ENCODE data around the gene BAIAP2.

The BAIAP2 gene

DNA sequence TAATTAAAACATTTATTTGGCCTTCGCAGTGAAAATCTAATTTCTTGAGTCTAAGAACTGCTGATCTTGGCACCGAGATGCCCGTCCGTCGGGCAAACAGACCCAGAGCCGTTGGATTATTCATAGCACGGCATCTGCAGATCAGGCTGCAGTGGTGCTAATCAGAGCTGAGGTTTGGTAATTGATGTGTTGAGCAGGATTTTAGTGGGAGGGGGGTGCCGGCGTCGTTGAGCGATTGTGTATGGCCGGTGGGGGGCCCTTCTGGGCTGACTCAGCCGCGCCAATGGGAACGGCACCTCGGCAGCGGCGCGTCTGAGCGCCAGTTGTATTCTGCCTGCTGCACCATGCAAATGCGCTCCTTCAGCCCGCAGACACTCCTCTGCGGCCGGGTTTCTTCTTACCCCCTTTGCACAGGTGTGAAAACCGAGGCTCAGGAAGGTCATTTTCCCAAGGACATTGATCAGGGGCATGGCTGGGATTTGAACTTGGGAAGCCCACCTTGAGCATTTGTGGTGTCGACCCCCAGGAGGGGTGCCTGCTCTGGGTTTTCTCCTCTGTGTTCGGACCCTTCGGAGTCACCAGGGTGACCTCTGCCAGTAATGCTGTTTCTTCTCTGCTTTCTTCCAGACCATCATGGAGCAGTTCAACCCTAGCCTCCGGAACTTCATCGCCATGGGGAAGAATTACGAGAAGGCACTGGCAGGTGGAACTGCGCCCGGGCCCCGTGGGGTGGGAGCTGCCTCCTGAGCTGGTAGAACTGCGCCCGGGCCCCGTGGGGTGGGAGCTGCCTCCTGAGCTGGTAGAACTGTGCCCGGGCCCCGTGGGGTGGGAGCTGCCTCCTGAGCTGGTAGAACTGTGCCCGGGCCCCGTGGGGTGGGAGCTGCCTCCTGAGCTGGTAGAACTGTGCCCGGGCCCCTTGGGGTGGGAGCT lies 18.4 kb downstream of the BAIAP2 start:
- DNase-seq: no peak

DNA sequence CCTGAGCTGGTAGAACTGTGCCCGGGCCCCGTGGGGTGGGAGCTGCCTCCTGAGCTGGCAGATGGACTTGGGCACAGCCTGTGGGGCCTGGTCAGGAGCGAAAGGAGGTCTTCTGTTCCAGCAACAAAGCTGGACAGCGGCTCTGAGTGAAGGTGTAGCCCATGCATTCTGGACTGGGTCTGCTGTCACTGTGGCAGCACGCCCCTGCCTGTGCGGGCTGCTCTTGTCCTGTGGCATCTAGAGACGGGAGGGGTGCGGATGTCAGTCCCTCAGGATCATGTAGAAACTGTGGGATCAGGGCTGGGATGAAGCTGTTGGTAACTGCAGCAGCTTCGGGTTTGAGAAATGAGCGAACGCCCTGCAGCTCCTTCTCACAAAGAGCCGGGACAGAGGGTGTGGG lies 19.4 kb downstream of the BAIAP2 start:
- DNase-seq: no peak

DNA sequence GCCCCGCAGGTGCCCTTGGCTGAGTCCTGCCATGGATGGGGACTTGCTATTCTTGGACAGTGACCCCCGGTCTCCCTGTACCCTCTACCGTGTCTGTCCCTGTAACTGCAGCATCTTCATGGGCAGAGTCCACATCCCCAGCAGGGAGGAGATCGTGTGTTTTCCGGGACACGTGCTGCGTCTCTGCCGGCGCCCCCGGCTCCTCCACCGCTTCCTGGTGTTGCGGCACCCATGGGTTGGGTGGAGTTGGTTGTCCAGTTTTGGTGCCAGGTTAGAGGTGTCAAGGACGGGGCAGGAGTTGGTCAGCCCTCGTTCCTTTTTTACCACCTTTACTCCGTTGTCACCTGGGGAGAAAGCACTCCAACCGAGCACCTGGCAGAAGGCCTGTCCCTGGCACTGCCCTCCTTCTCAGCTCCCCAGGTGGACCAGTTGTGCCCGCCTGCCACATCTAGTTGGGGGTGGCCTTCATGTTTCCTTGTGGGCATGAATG lies 20.0 kb downstream of the BAIAP2 start:
- no peak for DNase-seq

DNA sequence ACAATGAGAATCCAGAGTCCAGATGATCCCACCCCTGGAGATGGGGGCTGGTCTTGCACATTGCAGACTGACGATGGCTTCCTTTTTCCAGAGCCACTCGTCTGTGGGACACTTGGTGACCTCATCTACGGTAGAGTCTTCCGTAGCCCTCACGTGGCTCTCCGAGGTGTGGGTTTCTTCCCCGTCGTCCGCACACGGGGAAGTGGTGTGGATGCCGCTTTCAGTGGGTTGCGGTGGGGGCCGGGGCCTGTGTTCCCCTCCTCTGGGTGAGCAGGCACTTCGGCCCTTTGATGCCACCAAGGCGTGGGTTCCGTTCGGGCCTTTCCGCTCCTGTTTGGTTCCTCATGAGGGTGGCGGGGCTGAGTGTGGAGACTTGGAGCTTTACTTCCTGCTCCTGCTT lies 21.4 kb downstream of the BAIAP2 start:
- DNase-seq: no peak

DNA sequence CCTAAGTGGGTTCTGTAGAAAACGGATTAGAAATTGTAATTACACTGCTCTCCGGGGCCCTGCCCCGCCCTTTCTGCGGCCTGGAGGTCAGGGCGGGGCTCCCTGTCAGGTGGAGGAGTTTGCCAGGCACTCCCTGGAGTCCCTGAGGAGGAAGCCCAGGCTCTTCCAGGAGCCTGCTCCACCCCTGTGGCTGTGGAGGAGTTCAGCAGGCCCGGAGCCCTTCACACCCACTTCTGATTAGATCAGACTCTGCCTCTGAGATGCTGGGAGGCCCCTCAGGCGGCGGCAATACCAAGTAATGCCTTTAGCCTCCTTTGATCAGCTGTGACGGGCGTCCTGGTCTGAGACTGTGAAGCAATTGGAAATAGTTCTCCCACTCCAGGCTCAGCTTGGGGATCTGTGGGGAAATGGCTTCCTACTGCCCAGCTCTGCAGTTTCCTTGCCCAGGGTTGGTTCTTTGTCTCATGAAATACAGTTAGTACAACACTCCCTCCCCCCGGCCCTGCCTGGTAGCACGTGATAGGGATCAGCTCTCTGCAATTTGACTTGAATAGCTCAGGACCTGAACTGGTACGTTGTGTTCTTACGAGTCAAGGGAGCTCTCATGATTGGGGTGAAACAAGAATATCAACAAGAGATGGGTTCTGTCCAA lies 22.3 kb downstream of the BAIAP2 start:
- no peak for DNase-seq

DNA sequence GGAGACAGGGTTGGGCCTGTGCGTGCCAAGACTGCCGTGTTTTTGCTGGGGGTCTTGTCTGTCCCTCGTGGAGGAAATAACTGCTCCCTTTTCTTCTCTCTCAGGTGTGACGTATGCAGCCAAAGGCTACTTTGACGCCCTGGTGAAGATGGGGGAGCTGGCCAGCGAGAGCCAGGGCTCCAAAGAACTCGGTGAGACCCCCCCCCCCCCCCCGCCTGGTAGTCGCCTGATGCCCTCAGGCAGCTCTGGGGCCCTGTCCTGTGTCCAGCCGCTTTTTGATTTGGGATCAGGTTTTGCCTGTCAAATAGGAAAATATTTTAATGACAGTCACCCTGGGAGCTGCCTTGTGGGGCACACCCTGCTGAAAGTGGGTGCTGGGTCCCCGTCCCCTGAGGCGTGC lies 22.8 kb downstream of the BAIAP2 start:
- DNase-seq: no peak

DNA sequence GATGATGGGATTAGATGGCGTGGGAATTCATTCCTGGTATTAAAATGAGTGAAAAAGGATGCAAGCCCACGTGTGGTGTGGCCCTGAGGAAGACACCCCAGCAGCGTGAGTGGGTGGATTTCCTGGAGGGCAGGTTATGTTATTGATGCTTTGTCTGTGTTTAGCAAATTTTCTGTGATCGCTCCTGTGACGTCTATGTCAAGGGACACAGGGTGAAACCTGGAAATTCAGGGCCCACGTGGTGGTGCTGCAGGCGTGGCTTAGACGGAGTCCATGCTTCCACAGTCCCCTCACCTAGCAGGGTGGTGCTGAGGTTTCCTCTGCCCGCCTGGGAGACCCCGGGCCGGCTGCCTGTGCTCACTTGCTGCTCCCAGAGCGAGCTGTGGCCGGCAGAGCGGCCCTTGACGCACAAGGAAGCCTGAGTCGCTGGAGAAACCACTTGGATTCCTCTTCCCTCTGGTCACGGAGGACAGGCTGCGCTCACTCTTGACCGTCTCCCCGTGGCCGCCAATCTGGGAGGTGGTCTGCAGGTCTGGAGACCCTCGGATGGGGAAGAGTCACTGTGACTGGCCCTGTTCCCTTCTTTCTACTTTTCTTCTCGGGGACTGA lies 23.4 kb downstream of the BAIAP2 start:
- DNase-seq: no peak

DNA sequence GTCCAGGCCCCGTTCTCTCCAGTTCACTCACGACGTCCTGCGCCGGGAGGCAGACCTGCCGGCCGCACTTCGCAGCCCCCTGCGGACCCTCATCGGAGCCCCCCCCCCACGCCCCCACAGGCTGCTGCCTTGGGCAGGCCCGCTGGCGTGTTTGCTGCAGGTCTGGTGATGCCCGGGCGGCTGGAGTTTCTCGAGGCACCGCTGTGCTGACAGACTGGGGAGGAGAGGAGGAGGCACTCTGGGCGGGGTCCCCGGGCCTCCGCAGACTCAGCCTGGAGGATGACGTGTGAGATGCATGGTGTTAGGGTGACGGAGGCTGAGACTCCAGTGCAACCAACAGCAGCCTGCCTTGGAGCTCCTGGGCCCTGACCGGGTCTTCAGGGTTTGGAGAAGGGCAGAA lies 24.1 kb downstream of the BAIAP2 start:
- DNase-seq: no peak

DNA sequence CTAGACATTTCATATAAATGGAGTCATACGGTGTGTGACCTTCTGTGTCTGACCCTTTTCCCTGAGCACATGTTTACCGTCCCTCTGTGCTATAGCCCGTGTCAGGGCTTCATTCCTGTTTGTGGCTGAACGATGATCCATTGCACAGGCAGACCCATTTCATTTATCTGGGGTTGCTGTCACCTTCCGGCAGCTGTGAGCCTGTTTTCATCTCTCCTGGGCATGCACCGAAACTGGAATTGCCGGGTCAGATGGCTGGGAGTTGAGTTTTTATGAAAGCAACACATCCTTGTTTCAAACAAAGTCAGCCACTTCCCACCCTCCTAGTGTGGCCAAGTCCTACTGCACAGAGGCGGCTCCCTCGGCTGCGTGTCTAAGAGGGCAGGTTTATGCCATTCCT lies 25.5 kb downstream of the BAIAP2 start:
- DNase-seq: no peak

DNA sequence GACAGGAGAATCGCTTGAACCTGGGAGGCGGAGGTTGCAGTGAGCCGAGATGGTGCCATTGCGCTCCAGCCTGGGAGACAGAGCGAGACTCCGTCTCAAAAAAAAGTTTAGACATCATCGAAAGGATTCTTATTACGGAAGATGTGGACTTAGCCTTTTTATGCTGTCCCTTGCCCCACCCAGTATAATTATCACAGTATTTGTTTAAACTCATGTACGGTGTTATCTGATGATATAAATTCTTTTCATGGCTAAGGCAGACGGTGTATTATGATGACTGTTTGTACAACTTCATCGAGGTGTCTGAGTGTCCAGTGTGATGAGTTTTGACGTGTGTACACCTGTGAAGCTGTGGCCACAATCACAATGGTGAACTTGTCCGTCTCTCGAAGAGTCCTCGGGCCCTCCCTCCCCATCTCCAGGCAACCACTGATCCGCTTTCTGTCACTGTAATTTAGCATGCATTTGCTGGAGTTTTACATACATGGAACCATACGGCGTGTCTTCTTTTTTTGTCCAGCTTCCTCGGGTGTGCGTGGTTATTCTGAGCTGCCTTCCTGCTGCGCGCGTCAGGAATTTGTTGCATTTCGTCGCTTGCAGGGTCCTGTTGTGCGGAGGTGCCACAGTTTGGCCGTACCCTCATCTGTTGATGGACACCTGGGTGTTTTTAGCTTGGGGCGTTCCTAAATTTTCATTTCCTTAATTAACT lies 26.2 kb downstream of the BAIAP2 start:
- DNase-seq: no peak

DNA sequence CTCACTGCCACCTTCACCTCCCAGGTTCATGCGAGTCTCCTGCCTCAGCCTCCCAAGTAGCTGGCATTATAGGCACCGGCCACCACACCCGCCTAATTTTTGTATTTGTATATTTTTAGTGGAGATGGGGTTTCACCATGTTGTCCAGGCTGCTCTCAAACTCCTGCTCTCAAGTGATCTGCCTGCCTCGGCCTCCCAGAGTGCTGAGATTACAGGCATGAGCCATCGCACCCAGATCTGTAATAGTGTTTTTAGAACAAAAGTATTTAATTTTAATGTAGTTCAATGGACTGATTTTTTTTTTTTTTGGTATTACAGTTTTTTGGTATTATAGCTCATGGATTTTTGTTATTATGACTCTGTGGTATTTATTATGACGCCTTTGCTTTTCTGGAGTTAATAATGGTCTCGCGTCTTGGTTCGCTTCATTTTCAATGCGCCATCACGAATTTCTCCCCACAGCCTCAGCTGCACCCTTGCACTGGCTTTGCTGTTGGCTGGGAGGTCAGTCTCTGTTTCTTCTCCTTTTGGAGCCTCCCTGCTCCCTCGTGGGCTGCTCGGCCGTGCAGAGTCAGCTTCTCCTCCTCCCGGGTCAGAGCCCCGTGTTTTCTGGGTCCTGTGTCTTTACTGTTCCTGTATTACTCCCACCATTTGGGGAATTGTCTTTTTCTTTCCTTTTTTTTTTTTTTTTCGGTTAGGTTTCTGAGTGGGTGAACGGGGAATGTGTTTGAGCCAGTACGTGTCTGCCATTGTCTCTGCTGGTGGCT lies 27.2 kb downstream of the BAIAP2 start:
- no peak for DNase-seq

DNA sequence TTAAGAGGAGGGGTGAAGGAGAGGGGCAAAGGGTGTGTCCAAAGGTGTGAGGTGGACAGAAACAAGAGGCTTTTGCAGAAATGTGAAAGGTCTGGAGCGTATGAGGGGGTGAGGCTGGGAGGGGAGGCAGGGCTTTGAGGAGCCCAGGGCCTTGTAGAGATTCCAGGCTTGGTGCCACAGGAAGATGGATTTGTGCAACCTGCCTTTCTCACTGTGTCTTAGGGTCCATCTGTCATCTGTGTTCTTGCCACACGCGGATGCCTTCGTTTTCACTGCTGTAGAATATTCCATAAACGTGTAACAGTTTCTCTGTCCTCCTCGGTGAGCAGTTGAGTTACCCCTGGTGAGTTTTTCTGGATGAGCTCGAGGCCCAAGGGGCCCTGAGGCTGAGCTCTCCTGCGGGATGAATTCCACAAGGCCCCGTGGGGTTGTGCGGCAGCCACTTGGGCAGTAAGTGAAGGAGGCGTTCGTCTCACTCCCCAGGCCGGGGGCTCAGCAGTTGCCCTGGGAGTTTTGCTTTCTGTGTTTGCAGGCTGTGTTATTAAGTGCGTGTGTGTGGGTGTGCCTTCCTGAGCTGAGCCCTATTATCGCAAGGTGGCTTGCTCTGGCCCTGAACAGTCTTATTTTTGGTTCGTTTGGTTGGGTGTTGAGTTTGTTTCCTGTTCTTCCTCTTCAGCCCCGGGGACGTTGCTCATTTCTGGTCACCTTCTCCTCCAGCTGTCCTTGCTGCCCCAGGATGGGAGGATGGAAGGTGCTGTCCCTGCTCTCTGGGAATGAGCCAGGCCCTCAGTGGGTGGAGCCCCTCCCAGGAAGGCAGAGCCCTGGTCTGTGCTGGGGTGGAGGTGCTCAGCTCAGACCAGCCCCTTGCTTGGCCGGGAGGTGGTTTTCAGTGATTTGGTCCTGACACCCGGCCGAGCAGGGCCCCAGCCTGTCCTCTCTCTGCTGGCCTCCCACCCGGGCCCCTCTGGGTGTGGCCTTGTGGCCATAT lies 28.4 kb downstream of the BAIAP2 start:
- DNase-seq: no peak

DNA sequence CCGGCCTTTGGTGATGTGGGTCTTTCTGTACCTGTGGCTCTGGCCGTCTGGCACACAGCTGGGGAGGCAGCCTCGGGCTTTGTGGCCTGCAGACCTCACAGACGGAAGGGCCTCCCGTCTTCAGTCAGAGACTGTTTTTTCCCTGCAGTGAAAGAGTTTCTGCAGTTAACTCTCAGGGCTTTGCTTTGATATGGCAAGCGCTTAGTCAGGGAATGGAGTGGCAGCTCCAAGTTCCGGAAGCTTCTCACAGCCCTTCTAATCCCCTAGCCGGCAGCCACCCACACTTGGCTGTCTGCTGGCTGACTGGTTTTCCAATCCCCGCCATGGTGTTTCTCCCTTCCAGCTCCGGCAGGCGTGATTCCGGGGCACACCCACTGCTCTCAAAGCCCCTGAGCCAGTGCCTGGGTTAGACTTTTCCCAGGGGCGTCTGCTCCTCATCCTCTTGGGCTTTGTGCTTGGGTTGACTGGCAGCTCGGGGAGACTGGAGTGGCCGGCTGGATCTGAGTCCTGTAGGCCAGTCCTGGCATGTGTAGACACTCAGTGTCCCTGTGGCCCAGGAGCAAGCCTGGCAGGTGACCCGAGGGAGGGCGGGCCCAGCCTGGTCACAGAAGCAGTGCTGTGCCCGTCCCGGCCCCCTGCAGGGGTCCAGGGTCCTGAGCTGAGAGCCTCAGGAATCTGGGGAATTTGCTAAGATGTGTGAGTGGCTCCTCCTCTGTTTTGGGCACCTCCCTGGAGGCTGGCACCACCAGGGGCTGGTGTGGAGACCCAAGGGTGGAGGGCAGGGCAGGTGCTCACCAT lies 29.9 kb downstream of the BAIAP2 start:
- DNase-seq: no peak

DNA sequence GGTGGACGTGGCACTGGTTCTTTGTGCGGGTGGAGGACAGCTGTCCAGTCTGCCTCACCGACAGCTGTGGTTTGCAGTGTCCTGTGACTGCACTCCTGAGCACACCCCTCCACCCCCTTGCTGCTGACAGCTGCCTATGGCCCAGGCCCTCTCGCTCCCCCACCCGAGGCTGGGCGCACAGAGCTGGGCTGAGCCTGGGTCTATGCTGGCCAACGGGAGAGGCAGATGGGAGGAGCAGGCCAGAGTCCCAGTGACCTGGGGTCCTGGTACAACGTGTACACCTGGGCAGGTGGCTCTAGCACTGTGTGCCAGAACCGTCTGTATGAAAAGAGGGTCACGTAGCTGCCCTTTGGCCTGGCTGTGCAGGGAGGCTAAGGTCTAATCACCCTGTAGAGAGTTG lies 30.5 kb downstream of the BAIAP2 start:
- DNase-seq: no peak

DNA sequence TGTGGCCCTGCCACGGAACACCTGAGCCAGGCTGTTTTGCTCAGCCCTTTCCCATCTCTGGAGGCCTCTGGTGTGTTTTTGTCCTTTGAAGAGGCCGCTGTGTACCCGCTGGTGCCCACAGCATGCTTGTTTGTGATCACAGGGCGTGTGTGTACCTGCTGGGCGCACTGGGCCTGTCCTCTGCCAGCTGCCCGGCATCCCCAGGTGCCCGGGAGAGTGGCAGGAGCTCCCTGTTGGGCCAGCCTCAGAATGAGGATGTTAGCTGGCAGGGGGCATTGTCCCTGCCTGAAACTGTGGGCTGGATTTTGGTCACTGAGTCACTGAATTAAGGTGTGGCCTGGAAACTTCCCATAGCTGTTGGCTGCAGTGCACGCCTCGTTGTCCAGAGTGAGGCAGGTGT lies 31.1 kb downstream of the BAIAP2 start:
- no peak for DNase-seq

DNA sequence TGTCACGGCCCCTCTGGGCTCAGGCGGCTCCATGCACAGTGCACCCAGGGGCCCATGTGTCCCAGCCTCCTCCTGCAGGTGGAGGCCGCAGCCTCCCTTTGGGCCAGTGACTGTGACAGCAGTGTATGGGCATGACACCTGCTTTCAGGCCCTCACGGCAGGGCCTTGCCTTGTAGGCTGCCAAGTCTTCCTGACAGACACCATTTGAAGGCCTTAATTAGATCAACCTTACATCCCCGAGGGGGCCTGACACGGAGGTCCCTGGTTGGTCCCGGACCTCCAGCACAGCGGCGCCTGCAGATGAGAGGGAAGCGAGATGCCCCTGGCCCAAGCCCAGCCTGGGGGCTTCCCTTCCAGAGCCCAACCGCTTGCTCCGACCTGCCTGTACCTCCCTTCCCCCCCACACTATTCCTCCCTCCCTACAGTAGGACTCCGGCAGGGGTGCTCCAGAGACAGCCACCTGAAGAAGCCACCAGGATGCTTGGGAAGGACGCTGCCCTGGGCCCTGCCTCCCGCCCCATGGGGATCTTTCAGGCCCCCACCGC lies 31.9 kb downstream of the BAIAP2 start:
- no peak for DNase-seq

DNA sequence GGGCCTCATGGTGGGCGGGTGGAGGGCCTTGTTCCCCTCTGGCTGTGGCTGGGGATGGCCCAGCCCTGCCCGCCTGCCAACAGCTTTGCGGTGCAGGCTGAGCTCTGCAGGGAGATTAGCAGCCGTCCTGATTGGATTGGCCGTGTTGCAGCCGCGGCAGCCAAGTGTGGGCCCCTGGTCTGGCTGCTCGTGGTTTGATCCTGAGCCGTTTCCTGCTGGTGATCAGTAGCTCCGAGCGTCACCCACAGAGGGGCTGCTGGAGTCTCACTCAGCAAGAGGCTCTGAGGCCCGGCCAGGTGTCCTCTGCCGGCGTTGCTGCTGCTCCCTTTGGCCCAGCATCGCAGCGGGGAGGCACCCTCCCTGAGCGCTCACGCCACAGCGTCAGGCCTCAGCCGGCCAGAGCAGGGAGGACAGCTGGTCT lies 32.5 kb downstream of the BAIAP2 start:
- no peak for DNase-seq

DNA sequence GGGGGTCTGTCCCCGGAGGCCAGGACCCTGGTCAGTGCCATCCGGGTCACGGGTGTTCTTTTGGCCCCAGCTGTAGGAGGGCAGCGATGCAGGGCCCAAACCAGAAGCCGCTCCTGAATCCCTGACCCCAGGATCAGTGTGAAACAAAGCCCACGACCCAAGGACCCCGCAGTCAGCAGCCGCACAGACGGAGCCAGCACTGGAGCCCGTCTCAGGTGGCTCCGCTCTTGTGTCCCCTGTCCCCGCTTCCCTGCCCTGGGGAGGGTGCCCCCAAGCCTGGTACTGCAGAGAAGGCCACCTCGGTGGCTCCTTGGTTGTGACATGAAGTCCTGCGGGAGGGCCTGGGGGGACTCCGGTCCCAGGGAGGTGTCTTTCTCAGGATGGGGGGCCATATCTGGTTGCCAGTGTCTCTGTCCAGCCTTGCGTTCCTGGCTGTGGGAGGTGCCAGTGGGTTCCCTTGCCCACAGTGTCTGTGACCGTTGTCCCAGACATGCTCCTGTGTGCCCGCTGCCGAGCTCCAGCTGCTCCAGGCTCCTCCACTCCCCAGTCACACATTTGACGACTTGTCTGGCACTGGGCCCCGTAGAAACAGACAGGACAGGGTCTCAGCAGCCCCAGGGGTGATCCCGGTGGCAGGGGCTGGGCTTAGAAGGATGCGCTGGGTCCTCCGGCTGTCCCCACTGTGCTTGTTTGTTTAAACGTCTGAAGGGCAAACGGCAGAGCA lies 33.6 kb downstream of the BAIAP2 start:
- no peak for DNase-seq

DNA sequence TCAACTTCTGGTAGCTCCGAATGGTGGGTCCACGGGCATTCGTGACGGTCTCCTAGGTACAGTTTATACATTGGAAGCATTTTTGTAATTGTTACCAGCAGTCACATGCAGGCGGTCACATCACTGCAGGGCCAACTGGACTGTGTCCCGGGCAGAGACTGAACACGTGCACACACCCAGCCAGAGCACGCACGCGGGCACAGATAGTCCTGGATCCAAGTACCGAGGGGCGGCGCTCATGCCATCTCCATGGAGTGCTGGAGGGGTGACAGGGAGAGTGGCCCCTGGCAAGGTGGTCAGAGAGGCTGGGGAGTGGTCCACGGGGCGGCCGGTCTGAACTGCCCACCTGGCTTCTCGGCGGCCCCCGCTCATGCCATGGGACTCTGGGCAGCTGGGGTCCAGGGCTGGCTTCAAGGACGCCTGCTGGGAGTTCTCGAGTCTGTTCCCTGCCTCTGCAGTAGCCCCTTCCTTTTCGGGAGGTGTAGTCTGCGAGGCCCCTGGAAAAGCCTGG lies 34.2 kb downstream of the BAIAP2 start:
- no peak for DNase-seq

Measured in NCI-H1694 treated with DMSO at 0.1 percent for 48 hours (cell line).